ENCODE data around the gene MAP2K7. TPM values are rescaled to one million over a fixed set of nuclear protein-coding genes. Genes with fewer than 3 reads are reported as not detected.

Gene MAP2K7
- total RNA-seq, 1 donor = 10.2 TPM

- TF ChIP-seq CTCF (IDR thresholded peaks at IDR 0.05; ENCODE audit: insufficient read depth, low read length) = no peak
- no peak overlapping the region for H3K4me3 ChIP-seq (ENCODE audit: low read depth, low read length)
- DNase-seq (ENCODE audit: low read depth) = no peak
Observed at GRCh38 chr19:7897292-7897691, 6.4 kb upstream of the MAP2K7 start.

GRCh38 chr19:7898967-7899366, 4.7 kb upstream of the MAP2K7 start:
- no peak for DNase-seq (ENCODE audit: low read depth)
- no peak overlapping the region for H3K4me3 ChIP-seq (ENCODE audit: low read depth, low read length)
- TF ChIP-seq CTCF (IDR thresholded peaks at IDR 0.05; ENCODE audit: insufficient read depth, low read length) = no peak

GRCh38 chr19:7899751-7900378, 3.8 kb upstream of the MAP2K7 start:
- no peak for DNase-seq (ENCODE audit: low read depth)
- TF ChIP-seq CTCF (IDR thresholded peaks at IDR 0.05; ENCODE audit: insufficient read depth, low read length) = no peak
- H3K4me3 ChIP-seq (ENCODE audit: low read depth, low read length) = no peak overlapping the region

DNA sequence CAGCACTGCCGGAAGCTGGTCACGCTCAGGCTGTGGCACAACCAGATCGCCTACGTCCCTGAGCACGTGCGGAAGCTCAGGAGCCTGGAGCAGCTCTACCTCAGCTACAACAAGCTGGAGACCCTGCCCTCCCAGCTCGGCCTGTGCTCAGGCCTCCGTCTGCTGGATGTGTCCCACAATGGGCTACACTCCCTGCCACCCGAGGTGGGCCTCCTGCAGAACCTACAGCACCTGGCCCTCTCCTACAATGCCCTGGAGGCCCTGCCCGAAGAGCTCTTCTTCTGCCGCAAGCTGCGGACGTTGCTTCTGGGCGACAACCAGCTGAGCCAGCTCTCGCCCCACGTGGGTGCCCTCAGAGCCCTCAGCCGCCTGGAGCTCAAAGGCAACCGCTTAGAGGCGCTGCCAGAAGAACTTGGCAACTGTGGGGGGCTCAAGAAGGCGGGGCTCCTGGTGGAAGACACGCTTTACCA, 3.2 kb upstream of the MAP2K7 start:
- no peak overlapping the region for H3K4me3 ChIP-seq (ENCODE audit: low read depth, low read length)
- DNase-seq (ENCODE audit: low read depth) = no peak
- TF ChIP-seq CTCF (IDR thresholded peaks at IDR 0.05; ENCODE audit: insufficient read depth, low read length) = no peak

GRCh38 chr19:7900931-7901330, 2.7 kb upstream of the MAP2K7 start:
- H3K4me3 ChIP-seq (ENCODE audit: low read depth, low read length) = no peak overlapping the region
- no peak for TF ChIP-seq CTCF (IDR thresholded peaks at IDR 0.05; ENCODE audit: insufficient read depth, low read length)
- DNase-seq (ENCODE audit: low read depth) = no peak

GRCh38 chr19:7901337-7901736, 2.3 kb upstream of the MAP2K7 start:
- no peak for TF ChIP-seq CTCF (IDR thresholded peaks at IDR 0.05; ENCODE audit: insufficient read depth, low read length)
- DNase-seq (ENCODE audit: low read depth) = no peak
- no peak overlapping the region for H3K4me3 ChIP-seq (ENCODE audit: low read depth, low read length)

DNA sequence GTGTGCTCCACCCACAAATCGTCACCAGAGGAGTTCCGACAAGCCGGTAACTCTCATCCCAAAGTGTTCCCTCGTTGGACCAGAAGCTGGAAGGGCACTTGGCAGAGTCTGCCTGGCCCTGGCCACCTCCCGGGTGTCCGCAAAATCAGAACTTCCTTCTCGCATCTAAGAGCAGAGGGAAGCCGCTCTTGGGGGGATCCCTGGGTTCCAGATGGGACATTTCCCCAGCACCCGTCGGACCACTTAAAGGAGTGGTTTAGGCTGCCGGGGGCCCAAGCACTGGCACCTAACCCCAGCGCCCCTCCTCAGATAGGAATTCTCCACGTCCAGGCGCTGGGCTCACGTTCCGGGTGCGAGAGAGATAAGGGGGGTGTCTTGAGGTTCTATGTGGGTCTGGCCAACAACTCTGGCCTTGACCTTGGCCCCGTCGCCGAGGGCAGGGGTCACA, 857 bp upstream of the MAP2K7 start:
- TF ChIP-seq CTCF (IDR thresholded peaks at IDR 0.05; ENCODE audit: insufficient read depth, low read length) = no peak
- H3K4me3 ChIP-seq (ENCODE audit: low read depth, low read length) = peak overlapping the region; percentile 82
- DNase-seq (ENCODE audit: low read depth) = no peak

All from fibroblast of the aortic adventitia (primary cell).